Measurements from ENCODE around the gene SPART. TPM values are rescaled to one million over a fixed set of nuclear protein-coding genes. Genes with fewer than 3 reads are reported as not detected.
"Not testable (repeated sequence)": the region's sequence is repeated elsewhere in the genome, so short reads cannot be mapped to it uniquely, and the experiment has no call there.

The SPART gene
- total and polyA plus RNA-seq, 12 donors, result 15.9 to 49.8 (median 37.4) TPM

DNA sequence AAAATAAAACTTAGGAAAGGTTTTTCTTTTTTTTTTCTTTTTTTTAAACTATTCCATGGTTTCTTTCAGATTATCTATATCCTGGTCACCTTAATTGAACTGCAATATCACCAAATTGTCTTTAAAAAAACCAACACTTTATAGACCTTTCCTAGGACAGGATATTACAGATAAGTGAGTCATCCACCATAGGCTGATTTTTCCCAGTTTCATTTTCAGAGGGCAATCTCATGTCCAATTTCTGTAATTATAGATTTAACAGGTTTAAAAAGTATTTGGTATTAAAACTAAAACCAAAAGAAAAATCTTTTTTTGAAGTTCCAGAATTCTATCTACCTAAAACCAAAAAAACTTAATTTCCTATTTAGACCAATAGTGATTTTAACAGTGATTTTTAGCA is 13.2 kb downstream of the SPART start:
- no peak for ATAC-seq
- Histone ChIP-seq H3K27me3 (no peaks in the 10 kb centered on the region), H3K9me3 (no peaks in the 10 kb centered on the region), H3K36me3 (peaks cover 0 to 66% (median 4%) of the 10 kb centered on the region in 9 donors), H3K4me1 (peaks cover 0 to 42% (median 32%) of the 10 kb centered on the region in 9 donors), H3K27ac (no peak overlapping the region), H3K4me3 (no peak overlapping the region)
- intact Hi-C loops (cut with DNase I), result no loop called here
- TF ChIP-seq, protein P1, sequence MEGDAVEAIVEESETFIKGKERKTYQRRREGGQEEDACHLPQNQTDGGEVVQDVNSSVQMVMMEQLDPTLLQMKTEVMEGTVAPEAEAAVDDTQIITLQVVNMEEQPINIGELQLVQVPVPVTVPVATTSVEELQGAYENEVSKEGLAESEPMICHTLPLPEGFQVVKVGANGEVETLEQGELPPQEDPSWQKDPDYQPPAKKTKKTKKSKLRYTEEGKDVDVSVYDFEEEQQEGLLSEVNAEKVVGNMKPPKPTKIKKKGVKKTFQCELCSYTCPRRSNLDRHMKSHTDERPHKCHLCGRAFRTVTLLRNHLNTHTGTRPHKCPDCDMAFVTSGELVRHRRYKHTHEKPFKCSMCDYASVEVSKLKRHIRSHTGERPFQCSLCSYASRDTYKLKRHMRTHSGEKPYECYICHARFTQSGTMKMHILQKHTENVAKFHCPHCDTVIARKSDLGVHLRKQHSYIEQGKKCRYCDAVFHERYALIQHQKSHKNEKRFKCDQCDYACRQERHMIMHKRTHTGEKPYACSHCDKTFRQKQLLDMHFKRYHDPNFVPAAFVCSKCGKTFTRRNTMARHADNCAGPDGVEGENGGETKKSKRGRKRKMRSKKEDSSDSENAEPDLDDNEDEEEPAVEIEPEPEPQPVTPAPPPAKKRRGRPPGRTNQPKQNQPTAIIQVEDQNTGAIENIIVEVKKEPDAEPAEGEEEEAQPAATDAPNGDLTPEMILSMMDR (IDR thresholded peaks at IDR 0.05), result no peak
- no peak for DNase-seq

DNA sequence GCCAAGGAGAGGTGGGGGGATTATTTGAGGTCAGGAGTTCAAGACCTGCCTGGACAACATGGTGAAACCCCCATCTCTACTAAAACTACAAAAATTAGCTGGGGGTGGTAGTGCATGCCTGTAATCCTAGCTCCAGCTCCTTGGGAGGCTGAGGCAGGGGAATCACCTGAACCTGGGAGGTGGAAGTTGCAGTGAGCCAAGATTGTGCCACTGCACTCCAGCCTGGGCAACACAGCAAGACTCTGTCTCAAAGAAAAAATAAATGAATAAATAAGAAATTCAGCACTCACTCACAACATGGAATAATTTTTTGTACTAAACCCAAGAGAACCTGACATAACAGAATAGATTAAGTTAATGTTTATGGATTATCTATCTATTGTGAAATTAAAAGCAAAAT is 13.9 kb downstream of the SPART start:
- Histone ChIP-seq H3K4me1 (peaks cover 0 to 41% (median 32%) of the 10 kb centered on the region in 9 donors), H3K36me3 (peaks cover 0 to 74% (median 11%) of the 10 kb centered on the region in 9 donors)
- intact Hi-C loops (cut with DNase I); H3K4me3 ChIP-seq; DNase-seq; H3K27ac ChIP-seq; ATAC-seq; H3K27me3 ChIP-seq; H3K9me3 ChIP-seq: not testable (repeated sequence)

DNA sequence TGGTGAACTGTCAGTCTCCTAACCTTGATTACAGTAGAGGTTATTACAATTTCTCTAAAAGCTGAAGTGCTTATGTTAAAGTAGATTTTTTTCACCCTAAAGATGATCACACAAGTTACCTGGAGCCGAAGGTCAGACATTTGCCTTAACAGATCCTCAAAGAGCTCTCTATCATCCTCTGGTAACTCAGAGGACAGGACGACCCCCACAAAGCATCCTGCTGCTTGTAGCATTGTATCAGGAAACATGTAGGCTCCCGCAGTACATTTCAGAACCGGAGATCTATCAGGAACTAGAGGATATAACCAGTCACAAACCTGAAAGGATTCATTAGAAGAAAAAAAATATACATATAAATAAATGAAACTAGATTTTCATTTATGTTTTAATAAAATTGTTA is 14.9 kb downstream of the SPART start:
- Histone ChIP-seq H3K9me3 (no peaks in the 10 kb centered on the region), H3K27ac (no peak overlapping the region), H3K27me3 (no peaks in the 10 kb centered on the region), H3K36me3 (peaks cover 0 to 83% (median 12%) of the 10 kb centered on the region in 9 donors), H3K4me1 (peaks cover 0 to 41% (median 31%) of the 10 kb centered on the region in 9 donors), H3K4me3 (no peak overlapping the region)
- ATAC-seq, result no peak
- TF ChIP-seq, protein P1 (IDR thresholded peaks at IDR 0.05), result no peak
- DNase-seq, result no peak
- intact Hi-C loops (cut with DNase I), result no loop called here
- WGBS, 2 donors, result 79 to 82% methylated on average over 4 of the region's 4 CpGs

DNA sequence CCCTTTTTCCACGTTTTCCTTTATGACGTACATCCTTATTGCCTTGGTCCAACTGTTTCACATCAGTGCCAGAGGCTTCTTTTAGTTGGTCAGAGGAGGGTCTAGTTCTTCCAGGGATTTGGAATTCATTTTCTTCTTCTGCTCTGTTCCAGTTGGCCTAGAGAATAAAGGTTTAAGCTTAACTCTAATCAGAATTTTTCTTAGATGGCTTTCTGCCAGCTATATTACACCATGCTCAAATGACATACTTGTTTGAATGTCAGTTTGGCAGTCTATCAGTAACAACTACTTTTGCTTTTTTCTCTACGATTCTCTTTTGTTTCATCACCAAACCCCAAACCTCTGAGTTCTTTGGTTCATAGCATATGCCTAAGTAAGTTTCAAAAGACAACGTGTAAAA is 16.8 kb downstream of the SPART start:
- H3K9me3 ChIP-seq, result no peaks in the 10 kb centered on the region
- no peak overlapping the region for H3K27ac ChIP-seq
- H3K36me3 ChIP-seq, result peaks cover 0 to 89% (median 28%) of the 10 kb centered on the region in 9 donors
- ATAC-seq, result no peak
- DNase-seq, result no peak
- TF ChIP-seq, protein P1 (IDR thresholded peaks at IDR 0.05), result no peak
- H3K4me3 ChIP-seq, result no peak overlapping the region
- H3K27me3 ChIP-seq, result no peaks in the 10 kb centered on the region
- intact Hi-C loops (cut with DNase I), result no loop called here
- 63 to 70% methylated on average over 4 of the region's 4 CpGs for WGBS, 2 donors
- H3K4me1 ChIP-seq, result peaks cover 0 to 35% (median 18%) of the 10 kb centered on the region in 9 donors

DNA sequence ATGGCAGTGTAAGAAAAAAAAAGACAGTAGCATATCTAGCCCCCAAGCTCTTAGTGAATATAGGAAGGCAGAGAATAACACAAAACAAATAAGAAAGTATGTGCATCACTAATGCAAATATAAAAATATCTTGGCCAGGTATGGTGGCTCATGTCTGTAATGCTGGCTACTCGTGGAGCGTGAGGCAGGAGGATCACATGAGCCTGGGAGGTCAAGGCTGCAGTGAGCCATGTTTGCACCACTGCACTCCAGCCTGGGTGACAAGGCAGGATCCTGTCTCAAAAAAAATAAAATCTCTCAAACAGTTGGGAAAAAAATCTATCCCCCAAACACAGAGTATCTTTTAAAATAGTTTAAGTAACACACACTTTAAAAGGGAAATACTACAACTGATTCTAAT is 17.4 kb downstream of the SPART start:
- peaks cover 0 to 89% (median 33%) of the 10 kb centered on the region in 9 donors for H3K36me3 ChIP-seq
- H3K9me3 ChIP-seq, result no peaks in the 10 kb centered on the region
- 77 to 90% methylated on average over 2 of the region's 2 CpGs for WGBS, 2 donors
- DNase-seq, result no peak
- no peak overlapping the region for H3K4me3 ChIP-seq
- H3K27ac ChIP-seq, result no peak overlapping the region
- peaks cover 0 to 30% (median 15%) of the 10 kb centered on the region in 9 donors for H3K4me1 ChIP-seq
- TF ChIP-seq, protein P1 (IDR thresholded peaks at IDR 0.05), result no peak
- intact Hi-C loops (cut with DNase I), result no loop called here
- no peak for ATAC-seq
- H3K27me3 ChIP-seq, result no peaks in the 10 kb centered on the region

Data from heart right ventricle (tissue), 16 donors.